ENCODE results near the gene ESYT2.

GRCh38 chr7:158856883-158857668 is 27.8 kb upstream of the ESYT2 start:
- no peak for TF ChIP-seq ZNF776 (tag by site-specific recombination; IDR thresholded peaks at IDR 0.05; ENCODE audit: borderline replicate concordance)
- TF ChIP-seq, protein P1, sequence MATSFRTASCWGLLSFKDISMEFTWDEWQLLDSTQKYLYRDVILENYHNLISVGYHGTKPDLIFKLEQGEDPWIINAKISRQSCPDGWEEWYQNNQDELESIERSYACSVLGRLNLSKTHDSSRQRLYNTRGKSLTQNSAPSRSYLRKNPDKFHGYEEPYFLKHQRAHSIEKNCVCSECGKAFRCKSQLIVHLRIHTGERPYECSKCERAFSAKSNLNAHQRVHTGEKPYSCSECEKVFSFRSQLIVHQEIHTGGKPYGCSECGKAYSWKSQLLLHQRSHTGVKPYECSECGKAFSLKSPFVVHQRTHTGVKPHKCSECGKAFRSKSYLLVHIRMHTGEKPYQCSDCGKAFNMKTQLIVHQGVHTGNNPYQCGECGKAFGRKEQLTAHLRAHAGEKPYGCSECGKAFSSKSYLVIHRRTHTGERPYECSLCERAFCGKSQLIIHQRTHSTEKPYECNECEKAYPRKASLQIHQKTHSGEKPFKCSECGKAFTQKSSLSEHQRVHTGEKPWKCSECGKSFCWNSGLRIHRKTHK (tag by site-specific recombination; IDR thresholded peaks at IDR 0.05): no peak
- TF ChIP-seq SP2 (tag by site-specific recombination; IDR thresholded peaks at IDR 0.05): no peak
- TF ChIP-seq CTCF (tag by site-specific recombination; IDR thresholded peaks at IDR 0.05): no peak
- no peak for TF ChIP-seq ZNF266 (tag by site-specific recombination; IDR thresholded peaks at IDR 0.05; ENCODE audit: low read depth)
- TF ChIP-seq, protein P2, sequence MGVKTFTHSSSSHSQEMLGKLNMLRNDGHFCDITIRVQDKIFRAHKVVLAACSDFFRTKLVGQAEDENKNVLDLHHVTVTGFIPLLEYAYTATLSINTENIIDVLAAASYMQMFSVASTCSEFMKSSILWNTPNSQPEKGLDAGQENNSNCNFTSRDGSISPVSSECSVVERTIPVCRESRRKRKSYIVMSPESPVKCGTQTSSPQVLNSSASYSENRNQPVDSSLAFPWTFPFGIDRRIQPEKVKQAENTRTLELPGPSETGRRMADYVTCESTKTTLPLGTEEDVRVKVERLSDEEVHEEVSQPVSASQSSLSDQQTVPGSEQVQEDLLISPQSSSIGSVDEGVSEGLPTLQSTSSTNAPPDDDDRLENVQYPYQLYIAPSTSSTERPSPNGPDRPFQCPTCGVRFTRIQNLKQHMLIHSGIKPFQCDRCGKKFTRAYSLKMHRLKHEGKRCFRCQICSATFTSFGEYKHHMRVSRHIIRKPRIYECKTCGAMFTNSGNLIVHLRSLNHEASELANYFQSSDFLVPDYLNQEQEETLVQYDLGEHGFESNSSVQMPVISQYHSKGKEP (tag by site-specific recombination; IDR thresholded peaks at IDR 0.05): no peak
